Caco-2 (cell line): ENCODE data around the gene GMPR. TPM values are rescaled to one million over a fixed set of nuclear protein-coding genes. Genes with fewer than 3 reads are reported as not detected.

Experiments
- BruUV-seq: library from RNA; stranded (reverse); fragments of 400-500 nt; replicated peaks from 2 replicates; lab custom pipeline; 2021; lab: Mats Ljungman, UMichigan
- CTCF ChIA-PET: fragments of 300-600 bp; sonication (Branson Sonifier 250); formaldehyde crosslinking; loops from one replicate; lab custom pipeline; 2022; ENCODE audit warnings: antibody characterized with exemption; lab: Charles Lee
- POLR2A ChIA-PET: fragments of 300-600 bp; sonication (Branson Sonifier 250); formaldehyde crosslinking; loops from one replicate; lab custom pipeline; 2022; ENCODE audit warnings: antibody characterized with exemption; lab: Charles Lee
- DNase-seq, 2 experiments: peaks; one replicate each; pipeline versions ENCODE4 v3.0.0 to v3.0.0-alpha.2; 2020 to 2022
- H3K27me3 ChIP-seq: replicated peaks from 2 replicates; pipeline ENCODE4 v1.6.0; 2011; ENCODE audit warnings: low read length; ENCODE audit not compliant: control insufficient read depth, insufficient read depth
- H3K36me3 ChIP-seq: 2 replicates; pipeline ENCODE4 v1.5.1; 2011; ENCODE audit warnings: low read length; ENCODE audit not compliant: control insufficient read depth, insufficient read depth
- H3K4me1 ChIP-seq: fragments of 250-450 bp; sonication (Bioruptor Pico); 2 replicates; pipeline ENCODE4 v1.5.1; 2020; ENCODE audit warnings: mild to moderate bottlenecking
- H3K4me3 ChIP-seq: 2 replicates; pipeline ENCODE4 v1.5.1; 2011; ENCODE audit warnings: low read depth, mild to moderate bottlenecking, control low read depth, low read length
- H3K9me3 ChIP-seq: fragments of 250-450 bp; sonication (Bioruptor Pico); 2 replicates; pipeline ENCODE4 v1.5.1; 2020; ENCODE audit warnings: mild to moderate bottlenecking, moderate library complexity
- H3K27ac Mint-ChIP-seq: one replicate; pipeline ENCODE4 v1.8.0; 2022; ENCODE audit warnings: mixed read lengths; ENCODE audit not compliant: unreplicated experiment
- H3K27me3 Mint-ChIP-seq: one replicate; pipeline ENCODE4 v1.8.0; 2022; ENCODE audit warnings: mixed read lengths; ENCODE audit not compliant: insufficient read depth, unreplicated experiment
- H3K36me3 Mint-ChIP-seq: one replicate; pipeline ENCODE4 v1.8.0; 2022; ENCODE audit warnings: mild to moderate bottlenecking, mixed read lengths; ENCODE audit not compliant: insufficient read depth, unreplicated experiment
- H3K4me1 Mint-ChIP-seq: one replicate; pipeline ENCODE4 v1.8.0; 2022; ENCODE audit warnings: low read depth, mixed read lengths; ENCODE audit not compliant: unreplicated experiment
- H3K4me3 Mint-ChIP-seq: one replicate; pipeline ENCODE4 v1.8.0; 2022; ENCODE audit warnings: mild to moderate bottlenecking, moderate library complexity, mixed read lengths; ENCODE audit not compliant: unreplicated experiment
- H3K9me3 Mint-ChIP-seq: one replicate; pipeline ENCODE4 v1.8.0; 2022; ENCODE audit warnings: mixed read lengths; ENCODE audit not compliant: unreplicated experiment
- CTCF ChIP-seq, 2 experiments: fragments of 200-600 bp in 1 of 2; IDR thresholded peaks; 1 replicate in 1 of 2; 2 replicates in 1 of 2; pipeline versions ENCODE4 v1.5.1 to v1.8.0; 2011 to 2022; ENCODE audit warnings: antibody characterized with exemption in 1 of 2, control low read depth in 1 of 2, inconsistent platforms in 1 of 2, low read depth in 1 of 2, low read length in 1 of 2, mild to moderate bottlenecking in 1 of 2, moderate library complexity in 1 of 2; ENCODE audit not compliant: insufficient read depth in 1 of 2, severe bottlenecking in 1 of 2, unreplicated experiment in 1 of 2
- intact Hi-C: fragments of 100-400 bp; cut with micrococcal nuclease; formaldehyde crosslinking; loops from one replicate; pipeline ENCODE4 v1.10.0; 2022; ENCODE audit not compliant: unreplicated experiment
- total RNA-seq: library from RNA; stranded (reverse); gene quantifications from 2 replicates; pipeline ENCODE4 v1.2.3, GENCODE V29; 2022

Gene GMPR
- total RNA-seq, 1 experiment from 2014 or later: 1.3 TPM

- H3K4me1 Mint-ChIP-seq: peaks cover 12% of the 10 kb centered on the region
- no peak for TF ChIP-seq CTCF (IDR thresholded peaks at IDR 0.05; ENCODE audit: insufficient read depth in 1 of 2, low read depth in 1 of 2, low read length in 1 of 2, severe bottlenecking in 1 of 2, unreplicated experiment in 1 of 2)
- H3K36me3 Mint-ChIP-seq: no peaks in the 10 kb centered on the region
- CTCF ChIA-PET: interaction anchor here (0.6 to 1.6 kb wide), 3 partner anchors 17 to 453 kb away, joined by 3 to 4 read pairs (median 3); no protein-coding TSS in a partner anchor
- H3K27ac Mint-ChIP-seq: no peak overlapping the region
- intact Hi-C loops: no loop called here
- Histone ChIP-seq H3K4me1 (peaks cover 27% of the 10 kb centered on the region), H3K27me3 (no peaks in the 10 kb centered on the region), H3K36me3 (no peaks in the 10 kb centered on the region), H3K9me3 (no peaks in the 10 kb centered on the region), H3K4me3 (no peak overlapping the region)
- no peak for DNase-seq
- H3K27me3 Mint-ChIP-seq: no peaks in the 10 kb centered on the region
- BruUV-seq: no TSS peak
- H3K9me3 Mint-ChIP-seq: no peaks in the 10 kb centered on the region
- POLR2A ChIA-PET: no interaction called here
- no peak overlapping the region for H3K4me3 Mint-ChIP-seq
Measured at GRCh38 chr6:16200321-16200883, 38.0 kb upstream of the GMPR start.

GRCh38 chr6:16201706-16202105 is 36.7 kb upstream of the GMPR start:
- Mint-ChIP-seq H3K36me3 (no peaks in the 10 kb centered on the region), H3K4me3 (no peak overlapping the region), H3K27ac (peak overlapping the region; percentile 24), H3K9me3 (no peaks in the 10 kb centered on the region), H3K4me1 (peaks cover 25% of the 10 kb centered on the region), H3K27me3 (no peaks in the 10 kb centered on the region)
- BruUV-seq: no TSS peak
- DNase-seq: peak in 1 of 2 experiments; percentile 24
- TF ChIP-seq CTCF (IDR thresholded peaks at IDR 0.05; ENCODE audit: insufficient read depth in 1 of 2, low read depth in 1 of 2, low read length in 1 of 2, severe bottlenecking in 1 of 2, unreplicated experiment in 1 of 2): no peak
- peaks cover 36% of the 10 kb centered on the region for H3K4me1 ChIP-seq
- no peak overlapping the region for H3K4me3 ChIP-seq
- ChIA-PET CTCF (interaction anchor here (0.9 to 1.8 kb wide), 3 partner anchors 19 to 510 kb away, joined by 3 to 6 read pairs (median 4); no protein-coding TSS in a partner anchor), POLR2A (interaction anchor here (0.6 to 1.2 kb wide), 2 partner anchors 73 to 75 kb away, joined by 3 to 6 read pairs; partner anchors contain the start of gene MYLIP)
- H3K9me3 ChIP-seq: no peaks in the 10 kb centered on the region
- H3K36me3 ChIP-seq: no peaks in the 10 kb centered on the region
- no peaks in the 10 kb centered on the region for H3K27me3 ChIP-seq
- intact Hi-C loops: no loop called here

- H3K4me1 Mint-ChIP-seq: peaks cover 25% of the 10 kb centered on the region
- BruUV-seq: no TSS peak
- intact Hi-C loops: no loop called here
Measured at GRCh38 chr6:16204653-16205376, 33.6 kb upstream of the GMPR start.

More at GRCh38 chr6:16204653-16205376, 33.6 kb upstream of the GMPR start:
- no peaks in the 10 kb centered on the region for H3K9me3 ChIP-seq
- peak overlapping the region; percentile 39 for H3K27ac Mint-ChIP-seq
- H3K4me3 ChIP-seq: no peak overlapping the region
- H3K36me3 ChIP-seq: no peaks in the 10 kb centered on the region
- ChIA-PET CTCF (interaction anchor here (0.6 to 2.1 kb wide), 6 partner anchors 7 to 513 kb away, joined by 3 to 20 read pairs (median 4); no protein-coding TSS in a partner anchor), POLR2A (interaction anchor here (0.7 to 1.0 kb wide), 2 partner anchors 76 to 295 kb away, joined by 3 to 6 read pairs; partner anchors contain the start of gene MYLIP)
- peaks cover 36% of the 10 kb centered on the region for H3K4me1 ChIP-seq
- no peaks in the 10 kb centered on the region for H3K9me3 Mint-ChIP-seq
- TF ChIP-seq CTCF (IDR thresholded peaks at IDR 0.05; ENCODE audit: insufficient read depth in 1 of 2, low read depth in 1 of 2, low read length in 1 of 2, severe bottlenecking in 1 of 2, unreplicated experiment in 1 of 2): no peak
- H3K27me3 ChIP-seq: no peaks in the 10 kb centered on the region
- no peaks in the 10 kb centered on the region for H3K36me3 Mint-ChIP-seq
- no peak overlapping the region for H3K4me3 Mint-ChIP-seq
- peaks cover 6% of the 10 kb centered on the region for H3K27me3 Mint-ChIP-seq
- DNase-seq: no peak
